GM12874 (cell line): ENCODE data around the gene ALG3.

Experiments used
- CTCF ChIP-seq: IDR thresholded peaks from 2 replicates; pipeline ENCODE4 v1.5.1; 2011; ENCODE audit warnings: low read depth, mild to moderate bottlenecking, control low read depth, low read length, moderate library complexity; ENCODE audit not compliant: insufficient read depth

The ALG3 gene

DNA sequence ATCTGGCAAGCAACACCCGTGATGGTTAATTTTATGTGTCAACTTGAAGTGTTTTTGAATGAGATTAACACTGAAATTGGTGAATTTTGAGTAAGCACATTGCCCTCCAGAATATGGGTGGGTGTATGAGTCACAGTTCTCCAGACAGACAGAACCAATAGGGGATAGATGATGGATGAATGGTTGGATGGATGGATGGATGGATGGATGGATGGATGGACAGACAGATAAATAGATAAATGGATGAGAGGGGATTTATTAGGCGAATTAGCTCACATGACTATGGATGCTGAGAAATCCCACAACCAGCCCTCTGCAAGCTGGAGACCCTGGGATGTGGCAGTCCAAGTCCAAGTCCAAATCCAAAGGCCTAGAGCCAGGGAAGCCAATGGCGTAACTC lies 24.8 kb downstream of the ALG3 start:
- no peak for TF ChIP-seq CTCF

GRCh38 chr3:184222521-184222920 lies 26.2 kb downstream of the ALG3 start:
- no peak for TF ChIP-seq CTCF

DNA sequence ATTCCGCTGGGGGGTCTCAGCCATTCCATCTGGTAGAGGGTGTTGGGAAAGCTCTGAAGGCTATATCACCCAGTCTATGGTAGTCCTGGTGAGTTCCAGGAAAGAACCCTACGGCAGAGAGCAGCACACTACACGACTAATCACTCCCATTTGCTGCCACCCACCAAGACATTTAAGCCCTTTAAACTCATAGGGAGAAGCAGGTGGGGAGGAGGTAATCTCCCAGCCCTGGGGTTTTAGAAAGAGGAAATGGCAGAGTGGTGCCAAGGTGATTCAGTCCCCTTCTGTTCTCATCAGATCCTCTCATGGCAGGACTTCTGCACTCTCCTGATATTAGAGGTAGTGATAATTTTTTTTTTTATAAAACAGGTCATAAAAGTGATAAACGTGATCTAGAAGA lies 29.9 kb downstream of the ALG3 start:
- no peak for TF ChIP-seq CTCF

- no peak for TF ChIP-seq CTCF
These were observed 37.0 kb downstream of the ALG3 start for GRCh38 chr3:184211718-184212117.

DNA sequence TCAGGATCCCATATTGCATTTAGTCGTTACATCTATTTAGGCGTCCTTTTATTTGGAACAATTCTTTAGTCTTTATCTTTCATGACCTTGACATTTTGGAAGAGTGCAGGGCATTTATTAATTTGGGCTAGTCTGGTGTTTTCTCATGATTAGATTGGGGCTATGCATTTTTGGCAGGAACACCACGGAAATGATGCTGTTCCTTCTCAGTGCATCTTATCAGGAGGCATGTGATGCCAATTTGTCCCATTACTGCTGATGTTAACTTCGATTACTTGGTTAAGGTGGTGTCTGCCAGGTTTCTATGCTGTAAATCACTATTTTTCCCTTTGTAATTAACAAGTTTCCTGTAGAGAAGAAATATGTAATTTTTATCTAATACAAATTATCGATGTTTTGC lies 37.5 kb downstream of the ALG3 start:
- no peak for TF ChIP-seq CTCF

- no peak for TF ChIP-seq CTCF
These were observed 39.4 kb downstream of the ALG3 start for GRCh38 chr3:184209146-184209923.

DNA sequence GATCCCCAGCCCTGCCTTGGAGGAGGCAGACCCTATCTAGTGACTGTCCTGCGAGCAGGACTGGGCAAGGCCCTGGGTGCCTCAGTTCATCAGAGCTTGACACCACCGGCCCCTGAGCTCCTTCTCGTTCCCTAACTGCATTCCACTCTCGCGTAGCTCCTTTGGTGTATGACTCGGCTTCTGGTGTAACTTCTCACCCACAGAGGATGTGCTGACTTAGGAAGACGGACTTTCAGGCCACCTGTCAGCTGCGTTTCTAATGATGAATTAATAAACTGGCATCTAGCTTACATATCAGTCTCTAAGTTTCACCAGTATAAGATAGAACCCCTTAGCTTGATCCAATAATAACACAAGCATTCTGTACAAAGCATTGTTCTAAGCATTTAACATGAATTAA lies 45.2 kb downstream of the ALG3 start:
- no peak for TF ChIP-seq CTCF
